Right lobe of liver (tissue), 6 donors: Measurements from ENCODE around the gene PLA2G2C. TPM values are rescaled to one million over a fixed set of nuclear protein-coding genes. Genes with fewer than 3 reads are reported as not detected.

ENCODE experiments used
- ATAC-seq, 4 donors: fragments of 200-7000 bp; cut with Tn5 transposase; one replicate each; pipeline ENCODE4 v1.9.1; 2020; ENCODE audit warnings: mild to moderate bottlenecking in 4 of 4, moderate library complexity in 4 of 4
- DNase-seq, 3 donors: peaks; one replicate each; pipeline ENCODE4 v3.0.0-alpha.2; 2020
- H3K27ac ChIP-seq, 3 donors: fragments of 200-600 bp; one replicate each; pipeline ENCODE4 v1.8.0; 2022
- H3K27me3 ChIP-seq, 2 donors: fragments of 200-600 bp; one replicate each; pipeline ENCODE4 v1.8.0; 2022
- H3K36me3 ChIP-seq, 4 donors: fragments of 200-600 bp; sonication (generic) in 1 of 4; one replicate each; pipeline versions ENCODE4 v1.5.1 to v1.8.0; 2017 to 2022; ENCODE audit warnings: control low read depth in 1 of 4
- H3K4me1 ChIP-seq, 4 donors: fragments of 200-600 bp; sonication (generic) in 1 of 4; one replicate each; pipeline versions ENCODE4 v1.5.1 to v1.8.0; 2017 to 2022; ENCODE audit warnings: control low read depth in 1 of 4
- H3K4me3 ChIP-seq, 3 donors: fragments of 200-600 bp; one replicate each; pipeline ENCODE4 v1.8.0; 2022
- H3K9me3 ChIP-seq, 4 donors: fragments of 200-600 bp; sonication (generic) in 1 of 4; one replicate each; pipeline versions ENCODE4 v1.5.1 to v1.8.0; 2017 to 2022; ENCODE audit warnings: control low read depth in 1 of 4
- CTCF ChIP-seq, 4 donors: fragments of 200-600 bp in 3 of 4; fragments of 450-650 bp in 1 of 4; IDR thresholded peaks; one replicate each; pipeline versions ENCODE4 v1.5.1 to v1.8.0; 2016 to 2022; ENCODE audit warnings: antibody characterized with exemption in 4 of 4, mild to moderate bottlenecking in 2 of 4
- POLR2A ChIP-seq: fragments of 450-650 bp; IDR thresholded peaks from one replicate; pipeline ENCODE4 v1.6.1; 2017; ENCODE audit warnings: antibody characterized with exemption, mild to moderate bottlenecking
- WGBS: methylation state at CpG from one replicate; pipeline ENCODE4 v1.1.6; 2018; ENCODE audit warnings: low coverage, low lambda C conversion rate; ENCODE audit not compliant: insufficient coverage; ENCODE audit errors: missing lambda C conversion rate; 5-methylcytosine and 5-hydroxymethylcytosine counted together
- intact Hi-C, 2 donors: fragments of 100-400 bp; cut with DNase I; formaldehyde crosslinking; loops; one replicate each; pipeline versions ENCODE4 v1.11.2 to v1.14.1; 2022
- total RNA-seq, 6 experiments: library from RNA; depleted of rRNA in 2 of 6; stranded (reverse); fragments of >200 nt in 2 of 6; fragmentation: NEBNext Ultra II Directional in 3 of 6; extraction: Animal tissue kit (Norgen Biotek cat#: 25700) in 3 of 6; gene quantifications; one replicate each; pipeline versions ENCODE4 v1.1.0 to v1.2.4, GENCODE V29; 2016 to 2023
- donor health status: DM: no; HTN: yes; CAD: no.
- donor health status: DM: no; HTN: no; CAD: no.
- donor health status: DM: no; HTN: no; CAD: no.
- donor health status: DM: no; HTN: yes; CAD: no.
- donor health status: DM: no; HTN: yes; CAD: no.

The PLA2G2C gene
- total RNA-seq, 6 experiments from 2014 or later: not detected

- H3K4me3 ChIP-seq: peak overlapping the region in 2 of 3 donors; percentile 39 to 54
- 46% methylated on average over 11 of the region's 17 CpGs for WGBS
- intact Hi-C loops: no loop called here
- H3K36me3 ChIP-seq: no peaks in the 10 kb centered on the region
- ATAC-seq (no peak), DNase-seq (no peak)
- H3K27ac ChIP-seq: peak overlapping the region in 1 of 3 donors; percentile 33
- H3K27me3 ChIP-seq: no peaks in the 10 kb centered on the region
- no peak for TF ChIP-seq POLR2A
- TF ChIP-seq CTCF (IDR thresholded peaks at IDR 0.05): no peak
- H3K9me3 ChIP-seq: no peaks in the 10 kb centered on the region
- H3K4me1 ChIP-seq: peaks cover 0 to 40% (median 16%) of the 10 kb centered on the region in 4 donors
These were observed 1.1 kb downstream of the PLA2G2C start for GRCh38 chr1:20184997-20185833.

GRCh38 chr1:20184481-20184900 lies 1.8 kb downstream of the PLA2G2C start:
- no peak for ATAC-seq
- Histone ChIP-seq H3K27me3 (no peaks in the 10 kb centered on the region), H3K4me3 (no peak overlapping the region), H3K36me3 (no peaks in the 10 kb centered on the region), H3K27ac (peak overlapping the region in 1 of 3 donors; percentile 70), H3K9me3 (no peaks in the 10 kb centered on the region), H3K4me1 (peaks cover 0 to 40% (median 16%) of the 10 kb centered on the region in 4 donors)
- intact Hi-C loops: no loop called here
- no peak for DNase-seq
- WGBS: 30% methylated on average over 6 of the region's 6 CpGs
- TF ChIP-seq CTCF (IDR thresholded peaks at IDR 0.05): no peak
- no peak for TF ChIP-seq POLR2A

- no peak for TF ChIP-seq POLR2A
- no peak for TF ChIP-seq CTCF (IDR thresholded peaks at IDR 0.05)
- no peaks in the 10 kb centered on the region for H3K36me3 ChIP-seq
- H3K4me3 ChIP-seq: no peak overlapping the region
- WGBS: 46% methylated on average over 5 of the region's 13 CpGs
- intact Hi-C loops: no loop called here
- peaks cover 0 to 40% (median 16%) of the 10 kb centered on the region in 4 donors for H3K4me1 ChIP-seq
- ATAC-seq: peak; percentile 70 to 79 (median 74)
- DNase-seq: peak; percentile 76 to 90 (median 90)
- no peaks in the 10 kb centered on the region for H3K9me3 ChIP-seq
- H3K27me3 ChIP-seq: no peaks in the 10 kb centered on the region
- H3K27ac ChIP-seq: peak overlapping the region; percentile 23 to 70 (median 36)
These were observed 2.6 kb downstream of the PLA2G2C start for GRCh38 chr1:20183616-20184271.

GRCh38 chr1:20183035-20183434 lies 3.3 kb downstream of the PLA2G2C start:
- 29% methylated on average over 4 of the region's 10 CpGs for WGBS
- no peaks in the 10 kb centered on the region for H3K27me3 ChIP-seq
- H3K9me3 ChIP-seq: no peaks in the 10 kb centered on the region
- TF ChIP-seq POLR2A: no peak
- TF ChIP-seq CTCF (IDR thresholded peaks at IDR 0.05): no peak
- ATAC-seq: peak; percentile 40 to 59 (median 52)
- no peaks in the 10 kb centered on the region for H3K36me3 ChIP-seq
- H3K4me1 ChIP-seq: peaks cover 0 to 40% (median 16%) of the 10 kb centered on the region in 4 donors
- intact Hi-C loops: no loop called here
- peak; percentile 55 to 83 (median 74) for DNase-seq
- peak overlapping the region in 2 of 3 donors; percentile 36 to 70 for H3K27ac ChIP-seq
- no peak overlapping the region for H3K4me3 ChIP-seq
